Endothelial cell (in vitro differentiated cells): Measurements from ENCODE around the gene DIP2C. TPM values are rescaled to one million over a fixed set of nuclear protein-coding genes. Genes with fewer than 3 reads are reported as not detected.

ENCODE experiments used
- DNase-seq: peaks from one replicate; pipeline ENCODE4 v3.0.0; 2021; ENCODE audit warnings: low spot score
- H3K27ac Mint-ChIP-seq: one replicate; pipeline ENCODE4 v1.8.0; 2021; ENCODE audit warnings: mixed read lengths, inconsistent platforms; ENCODE audit not compliant: unreplicated experiment
- H3K27me3 Mint-ChIP-seq: one replicate; pipeline ENCODE4 v1.8.0; 2021; ENCODE audit warnings: mild to moderate bottlenecking, moderate library complexity, mixed read lengths, inconsistent platforms; ENCODE audit not compliant: unreplicated experiment
- H3K36me3 Mint-ChIP-seq: one replicate; pipeline ENCODE4 v1.8.0; 2021; ENCODE audit warnings: mild to moderate bottlenecking, low read depth, mixed read lengths, inconsistent platforms; ENCODE audit not compliant: unreplicated experiment
- H3K4me1 Mint-ChIP-seq: one replicate; pipeline ENCODE4 v1.8.0; 2021; ENCODE audit warnings: mild to moderate bottlenecking, mixed read lengths, inconsistent platforms; ENCODE audit not compliant: unreplicated experiment
- H3K4me3 Mint-ChIP-seq: one replicate; pipeline ENCODE4 v1.8.0; 2021; ENCODE audit warnings: mild to moderate bottlenecking, mixed read lengths, inconsistent platforms; ENCODE audit not compliant: unreplicated experiment
- H3K9me3 Mint-ChIP-seq: one replicate; pipeline ENCODE4 v1.8.0; 2021; ENCODE audit warnings: mixed read lengths, inconsistent platforms; ENCODE audit not compliant: unreplicated experiment
- total RNA-seq: library from RNA; stranded (reverse); fragmentation: NEBNext Ultra II Directional; extraction: Animal tissue kit (Norgen Biotek cat#: 25700); gene quantifications from one replicate; pipeline ENCODE4 v1.2.1, GENCODE V29; 2021; ENCODE audit not compliant: unreplicated experiment
- TF ChIP-seq, protein P1 (sequence below): fragments of 200-600 bp; sonication (generic); IDR thresholded peaks from one replicate; pipeline ENCODE4 v1.5.0; 2021; ENCODE audit warnings: antibody characterized with exemption; ENCODE audit not compliant: unreplicated experiment

The DIP2C gene
- total RNA-seq, 1 donor from 2014 or later, result 13.1 TPM

DNA sequence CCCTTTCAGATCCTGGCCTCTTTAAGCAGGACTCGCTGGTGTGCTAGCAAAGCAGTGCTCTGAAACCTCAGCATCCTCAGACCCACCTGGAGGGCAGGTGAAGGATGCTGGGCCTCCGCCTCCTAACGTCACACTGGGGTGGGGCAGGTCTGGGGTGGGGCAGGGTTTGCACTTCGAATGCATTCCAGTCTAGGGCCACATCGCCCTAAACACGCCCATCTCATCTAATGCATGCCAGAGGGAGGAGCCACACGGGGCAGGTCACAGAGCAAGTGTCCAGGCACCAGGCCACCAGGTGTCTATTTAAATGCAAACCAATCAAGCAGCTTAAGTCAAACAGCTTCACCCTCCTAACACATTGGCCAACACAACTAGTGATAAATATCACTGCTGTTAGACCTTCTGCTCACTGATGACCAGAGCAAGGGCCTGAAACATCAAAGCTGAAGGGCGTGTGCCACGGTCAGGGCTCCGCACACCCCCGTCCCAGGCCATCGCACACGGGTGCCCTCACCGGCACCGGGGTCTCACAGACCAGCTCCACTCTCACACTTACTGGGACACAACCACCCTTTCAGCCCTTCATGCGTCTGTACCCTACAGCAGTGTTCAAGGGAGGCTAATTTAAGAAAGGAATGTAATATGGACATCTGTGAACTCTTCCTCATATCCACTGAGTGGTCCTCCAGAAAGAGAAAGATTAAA, 47.1 kb downstream of the DIP2C start:
- no peak for DNase-seq
- TF ChIP-seq, protein P1, sequence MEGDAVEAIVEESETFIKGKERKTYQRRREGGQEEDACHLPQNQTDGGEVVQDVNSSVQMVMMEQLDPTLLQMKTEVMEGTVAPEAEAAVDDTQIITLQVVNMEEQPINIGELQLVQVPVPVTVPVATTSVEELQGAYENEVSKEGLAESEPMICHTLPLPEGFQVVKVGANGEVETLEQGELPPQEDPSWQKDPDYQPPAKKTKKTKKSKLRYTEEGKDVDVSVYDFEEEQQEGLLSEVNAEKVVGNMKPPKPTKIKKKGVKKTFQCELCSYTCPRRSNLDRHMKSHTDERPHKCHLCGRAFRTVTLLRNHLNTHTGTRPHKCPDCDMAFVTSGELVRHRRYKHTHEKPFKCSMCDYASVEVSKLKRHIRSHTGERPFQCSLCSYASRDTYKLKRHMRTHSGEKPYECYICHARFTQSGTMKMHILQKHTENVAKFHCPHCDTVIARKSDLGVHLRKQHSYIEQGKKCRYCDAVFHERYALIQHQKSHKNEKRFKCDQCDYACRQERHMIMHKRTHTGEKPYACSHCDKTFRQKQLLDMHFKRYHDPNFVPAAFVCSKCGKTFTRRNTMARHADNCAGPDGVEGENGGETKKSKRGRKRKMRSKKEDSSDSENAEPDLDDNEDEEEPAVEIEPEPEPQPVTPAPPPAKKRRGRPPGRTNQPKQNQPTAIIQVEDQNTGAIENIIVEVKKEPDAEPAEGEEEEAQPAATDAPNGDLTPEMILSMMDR, result no peak
- peaks cover 4% of the 10 kb centered on the region for H3K36me3 Mint-ChIP-seq
- H3K4me1 Mint-ChIP-seq, result peaks cover 5% of the 10 kb centered on the region
- H3K27me3 Mint-ChIP-seq, result peaks cover 4% of the 10 kb centered on the region
- no peak overlapping the region for H3K27ac Mint-ChIP-seq
- no peak overlapping the region for H3K4me3 Mint-ChIP-seq
- no peaks in the 10 kb centered on the region for H3K9me3 Mint-ChIP-seq

DNA sequence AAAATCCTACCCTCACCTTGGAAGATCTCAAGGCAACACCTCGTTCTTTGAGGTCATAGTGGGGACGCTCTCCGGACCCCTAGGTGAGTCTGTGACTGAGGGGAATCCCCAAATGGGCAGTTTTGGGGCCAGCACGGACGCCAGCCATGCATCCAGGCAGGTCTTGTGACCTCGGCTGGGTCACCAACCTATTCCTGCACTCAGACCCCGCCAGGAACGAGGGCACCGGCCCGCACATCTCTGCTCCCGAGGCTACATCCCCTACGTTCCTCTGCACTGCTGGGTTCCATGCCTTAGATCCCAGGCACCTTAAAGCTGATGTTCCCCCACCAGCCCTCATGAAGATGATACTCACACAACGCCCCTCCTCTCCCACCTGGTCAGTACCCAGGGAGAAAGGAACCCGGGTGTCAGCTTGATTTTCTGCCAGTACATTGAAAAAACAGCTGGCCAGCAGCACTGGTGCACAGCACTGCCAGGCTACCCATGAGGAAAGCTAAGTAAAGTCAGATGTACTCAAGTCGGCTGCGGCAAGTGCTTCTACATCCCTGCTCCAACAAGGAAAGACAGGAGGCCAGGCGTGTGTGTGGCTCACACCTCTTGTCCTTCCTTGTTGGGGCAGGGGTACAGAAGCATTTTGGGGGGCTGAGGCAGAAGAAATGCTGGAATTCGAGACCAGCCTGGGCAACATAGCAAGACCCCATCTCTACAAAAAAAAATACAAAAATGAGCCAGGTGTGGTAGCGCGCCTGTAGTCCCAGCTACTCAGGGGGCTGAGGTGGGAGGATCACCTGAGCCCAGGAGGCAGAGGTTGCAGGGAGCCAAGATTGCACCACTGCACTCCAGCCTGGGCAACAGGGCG, 48.1 kb downstream of the DIP2C start:
- DNase-seq, result no peak
- no peaks in the 10 kb centered on the region for H3K9me3 Mint-ChIP-seq
- peaks cover 4% of the 10 kb centered on the region for H3K27me3 Mint-ChIP-seq
- peaks cover 11% of the 10 kb centered on the region for H3K4me1 Mint-ChIP-seq
- no peak overlapping the region for H3K4me3 Mint-ChIP-seq
- peaks cover 4% of the 10 kb centered on the region for H3K36me3 Mint-ChIP-seq
- no peak overlapping the region for H3K27ac Mint-ChIP-seq
- TF ChIP-seq, protein P1, result no peak

DNA sequence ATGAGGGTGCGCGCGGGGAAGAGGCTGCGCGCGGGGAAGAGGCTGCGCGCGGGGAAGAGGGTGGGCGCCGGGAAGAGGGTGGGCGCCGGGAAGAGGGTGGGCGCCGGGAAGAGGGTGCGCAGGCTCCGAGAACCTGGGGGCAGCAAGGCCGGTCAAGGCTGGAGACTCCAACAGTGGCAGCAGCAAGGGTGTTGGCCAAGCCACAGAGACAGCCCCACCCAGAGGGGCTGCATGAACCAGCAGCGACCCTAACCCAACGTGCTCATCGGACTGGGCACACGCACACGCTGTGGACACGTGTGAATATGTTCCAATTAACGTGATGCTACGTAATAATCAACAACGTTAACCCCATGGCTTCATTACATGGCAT, 48.8 kb downstream of the DIP2C start:
- Mint-ChIP-seq H3K27me3 (peaks cover 4% of the 10 kb centered on the region), H3K9me3 (no peaks in the 10 kb centered on the region), H3K4me3 (no peak overlapping the region), H3K27ac (no peak overlapping the region), H3K4me1 (peaks cover 13% of the 10 kb centered on the region), H3K36me3 (peaks cover 4% of the 10 kb centered on the region)
- DNase-seq, result no peak
- TF ChIP-seq, protein P1, result no peak

DNA sequence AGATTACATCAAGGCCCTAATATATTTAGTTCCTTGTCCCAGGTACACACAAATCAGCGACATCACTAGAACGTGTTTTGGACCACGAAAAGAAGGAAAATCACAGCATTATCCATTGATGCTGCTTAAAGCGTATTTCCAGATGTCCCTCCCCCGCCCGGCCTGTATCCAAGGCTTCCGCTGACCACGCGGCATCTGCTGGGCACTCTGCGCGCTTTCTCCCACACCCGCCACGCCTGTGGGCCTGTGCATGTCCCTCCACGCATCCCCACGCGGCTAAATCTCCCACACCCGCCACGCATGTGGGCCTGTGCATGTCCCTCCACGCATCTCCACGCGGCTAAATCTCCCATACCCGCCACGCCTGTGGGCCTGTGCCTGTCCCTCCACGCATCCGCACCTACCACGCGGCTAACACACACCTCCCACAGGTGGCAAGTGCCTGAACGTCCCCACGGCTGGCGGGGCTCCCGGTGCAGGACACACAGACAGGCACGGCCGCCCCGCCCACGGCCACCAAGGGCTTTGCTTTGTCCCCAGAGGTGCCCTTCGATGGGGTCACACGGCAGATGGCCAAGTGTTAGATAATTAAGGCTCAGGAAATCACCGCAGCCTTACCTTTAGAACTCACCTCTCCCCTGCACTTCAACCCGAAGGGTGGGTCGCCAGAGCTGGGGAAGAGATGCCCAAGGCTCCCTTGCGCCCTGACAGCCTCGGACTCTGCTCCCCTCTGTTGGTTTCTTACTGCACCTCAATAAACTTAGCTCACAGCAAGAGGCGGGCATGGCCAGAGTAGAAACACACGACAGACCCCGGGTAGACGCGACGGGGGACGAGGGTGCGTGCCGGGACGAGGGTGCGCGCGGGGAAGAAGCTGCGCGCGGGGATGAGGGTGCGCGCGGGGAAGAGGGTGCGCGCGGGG, 49.5 kb downstream of the DIP2C start:
- no peak for DNase-seq
- Mint-ChIP-seq H3K4me3 (no peak overlapping the region), H3K27ac (no peak overlapping the region), H3K9me3 (no peaks in the 10 kb centered on the region), H3K36me3 (peaks cover 4% of the 10 kb centered on the region), H3K4me1 (peaks cover 13% of the 10 kb centered on the region), H3K27me3 (peaks cover 4% of the 10 kb centered on the region)
- TF ChIP-seq, protein P1, result no peak
